Heart left ventricle (tissue), 16 donors: ENCODE results near the gene ZFP36. TPM values are rescaled to one million over a fixed set of nuclear protein-coding genes. Genes with fewer than 3 reads are reported as not detected.

Experiments used
- ATAC-seq, 4 donors: fragments of 200-7000 bp; cut with Tn5 transposase; one replicate each; pipeline ENCODE4 v1.9.1; 2020 to 2022; ENCODE audit warnings: moderate library complexity in 4 of 4, mild to moderate bottlenecking in 3 of 4, moderate number of reproducible peaks in 1 of 4
- DNase-seq, 5 donors: peaks; one replicate each; pipeline ENCODE4 v3.0.0-alpha.2; 2020
- H3K27ac ChIP-seq, 12 donors: fragments of 200-600 bp; sonication (generic) in 4 of 12; one replicate each; pipeline versions ENCODE4 v1.5.0 to v1.8.0; 2016 to 2022; ENCODE audit warnings: mild to moderate bottlenecking in 2 of 12
- H3K27me3 ChIP-seq, 9 donors: fragments of 200-600 bp; sonication (generic) in 2 of 9; one replicate each; pipeline versions ENCODE4 v1.5.1 to v1.8.0; 2016 to 2022; ENCODE audit warnings: mild to moderate bottlenecking in 3 of 9
- H3K36me3 ChIP-seq, 9 donors: fragments of 200-600 bp; sonication (generic) in 2 of 9; one replicate each; pipeline versions ENCODE4 v1.5.0 to v1.8.0; 2018 to 2022; ENCODE audit warnings: mild to moderate bottlenecking in 2 of 9
- H3K4me1 ChIP-seq, 12 donors: fragments of 200-600 bp; sonication (generic) in 4 of 12; one replicate each; pipeline versions ENCODE4 v1.5.0 to v1.8.0; 2016 to 2022; ENCODE audit warnings: mild to moderate bottlenecking in 3 of 12
- H3K4me3 ChIP-seq, 12 donors: fragments of 200-600 bp; sonication (generic) in 4 of 12; one replicate each; pipeline versions ENCODE4 v1.5.0 to v1.8.0; 2017 to 2022; ENCODE audit warnings: mild to moderate bottlenecking in 9 of 12, moderate library complexity in 4 of 12
- H3K9me3 ChIP-seq, 12 donors: fragments of 200-600 bp; sonication (generic) in 4 of 12; one replicate each; pipeline versions ENCODE4 v1.5.0 to v1.8.0; 2016 to 2022; ENCODE audit warnings: mild to moderate bottlenecking in 1 of 12
- CTCF ChIP-seq, 12 donors: fragments of 200-600 bp; sonication (generic) in 4 of 12; IDR thresholded peaks; one replicate each; pipeline versions ENCODE4 v1.5.0 to v1.8.0; 2018 to 2022; ENCODE audit warnings: antibody characterized with exemption in 12 of 12, mild to moderate bottlenecking in 5 of 12
- POLR2A ChIP-seq, 2 donors: fragments of 450-650 bp; IDR thresholded peaks; one replicate each; pipeline ENCODE4 v1.6.1; 2017; ENCODE audit warnings: antibody characterized with exemption in 2 of 2, mild to moderate bottlenecking in 2 of 2, moderate library complexity in 2 of 2
- WGBS, 4 donors: extraction: QIAGEN DNeasy Blood & Tissue Kit in 2 of 4; methylation state at CpG; one replicate each; pipeline versions ENCODE4 v1.1.5 to v1.1.7; 2013 to 2018; 5-methylcytosine and 5-hydroxymethylcytosine counted together
- intact Hi-C, 10 donors: fragments of 100-400 bp; cut with DNase I; formaldehyde crosslinking; loops; one replicate each; pipeline versions ENCODE4 v1.11.1 to v1.14.2; 2022
- polyA plus RNA-seq, 2 donors: library from polyadenylated mRNA; stranded (reverse); fragments of 200-250 nt; gene quantifications; one replicate each; pipeline ENCODE4 v1.2.3, GENCODE V29; 2013
- total RNA-seq, 9 donors: library from RNA; depleted of rRNA in 2 of 9; stranded (reverse); fragments of >200 nt in 2 of 9; fragmentation: NEBNext Ultra II Directional in 3 of 9; extraction: Animal tissue kit (Norgen Biotek cat#: 25700) in 3 of 9; gene quantifications; one replicate each; pipeline versions ENCODE4 v1.1.0 to v1.2.4, GENCODE V29; 2016 to 2023
- donor health status: ischemic (EF 13 %, LVEDD 7.1; RV severe dilation, severe dysfunction).
- donor health status: healthy with polysubstance abuse.
- donor health status: DM: no; HTN: yes; CAD: no.
- donor health status: DM: no; HTN: no; CAD: no.
- donor health status: ischemic (EF 25% LVEDD 6.9; RV normal size, moderate dysfunction).
- donor health status: ischemic (EF 25% LVEDD 5.7; RV mildly dilated, moderate dysfunction).
- donor health status: healthy.
- donor health status: DM: yes; HTN: yes; CAD: no.
- donor health status: ischemic (EF 35%, LVEDD 5.7; RV mildly dilated, moderate dysfunction).
- donor health status: nonischemic (EF 11% LVEDD 7.7; RV severe dilation, severe dysfunction).
- donor health status: DM: yes; HTN: yes; CAD: no.
- donor health status: PGD.
- donor health status: ischemic (EF 29% LVEDD 5.4; RV normal size, mild dysfunction).
- donor health status: nonischemic (EF 23%, LVEDD 6.1; RV moderate dilation, normal function).

Gene ZFP36
- total and polyA plus RNA-seq, 11 donors, result 16.1 to 145 (median 51.1) TPM

GRCh38 chr19:39445196-39446111 is 38.8 kb downstream of the ZFP36 start, which contains the start of gene SUPT5H:
Gene SUPT5H (plus strand): TSS chr19:39445582. CDS start chr19:39445891, 309 bp downstream.
- DNase-seq, result peak; percentile 97 to 98 (median 97)
- Histone ChIP-seq H3K4me3 (peak within 1 kb of the TSS; percentile 65 to 98 (median 86)), H3K27ac (peak within 1 kb of the TSS; percentile 86 to 96 (median 92)), H3K9me3 (no peaks in the 10 kb centered on the region), H3K27me3 (no peaks in the 10 kb centered on the region), H3K4me1 (peaks cover 8 to 51% (median 36%) of the 10 kb centered on the region in 12 donors), H3K36me3 (peaks cover 0 to 22% (median 11%) of the 10 kb centered on the region in 9 donors)
- peak; percentile 98 to 99 (median 98) for ATAC-seq
- 0 to 1% (median 1%) methylated on average over 61 to 68 of the region's 68 CpGs for WGBS, 4 donors
- intact Hi-C loops, result loop anchor here in 6 of 10 donors (1.0 to 10.0 kb wide), 6 partner anchors 9 to 89 kb away; partner anchors contain the start of genes EID2B (in 4 of the 6), MED29 (in 2 of the 6), PAF1 (in 2 of the 6) and PLEKHG2 (in 1 of the 6)
- TF ChIP-seq CTCF (IDR thresholded peaks at IDR 0.05) (peak in 1 of 12 donors; percentile 12), POLR2A (IDR thresholded peaks at IDR 0.05) (peak; percentile 34 to 91)

GRCh38 chr19:39446365-39447084 is 39.9 kb downstream of the ZFP36 start:
- peak overlapping the region; percentile 65 to 98 (median 86) for H3K4me3 ChIP-seq
- H3K36me3 ChIP-seq, result peaks cover 0 to 30% (median 11%) of the 10 kb centered on the region in 9 donors
- H3K4me1 ChIP-seq, result peaks cover 8 to 56% (median 37%) of the 10 kb centered on the region in 12 donors
- H3K9me3 ChIP-seq, result no peaks in the 10 kb centered on the region
- intact Hi-C loops, result loop anchor here in 5 of 10 donors (5.0 to 10.0 kb wide), 3 partner anchors 52 to 88 kb away; partner anchors contain the start of genes EID2B (in 3 of the 5), MED29 (in 2 of the 5) and PAF1 (in 2 of the 5)
- DNase-seq (no peak), ATAC-seq (no peak)
- WGBS, 4 donors, result 85 to 88% (median 86%) methylated on average over 16 of the region's 16 CpGs
- H3K27ac ChIP-seq, result peak overlapping the region in 7 of 12 donors; percentile 86 to 96 (median 94)
- TF ChIP-seq CTCF (IDR thresholded peaks at IDR 0.05), result no peak
- TF ChIP-seq POLR2A (IDR thresholded peaks at IDR 0.05), result no peak
- no peaks in the 10 kb centered on the region for H3K27me3 ChIP-seq

- no peak overlapping the region for H3K27ac ChIP-seq
- intact Hi-C loops, result loop anchor here in 5 of 10 donors (5.0 to 10.0 kb wide), 3 partner anchors 53 to 87 kb away; partner anchors contain the start of genes EID2B (in 3 of the 5), MED29 (in 2 of the 5) and PAF1 (in 2 of the 5)
- no peak for DNase-seq
- no peaks in the 10 kb centered on the region for H3K27me3 ChIP-seq
- H3K9me3 ChIP-seq, result no peaks in the 10 kb centered on the region
- TF ChIP-seq CTCF (IDR thresholded peaks at IDR 0.05), result no peak
- TF ChIP-seq POLR2A (IDR thresholded peaks at IDR 0.05), result no peak
- H3K4me3 ChIP-seq, result no peak overlapping the region
- no peak for ATAC-seq
- WGBS, 4 donors, result 65 to 79% (median 72%) methylated on average over 3 of the region's 3 CpGs
- H3K36me3 ChIP-seq, result peaks cover 0 to 45% (median 20%) of the 10 kb centered on the region in 9 donors
- H3K4me1 ChIP-seq, result peaks cover 8 to 56% (median 40%) of the 10 kb centered on the region in 12 donors
Measured at GRCh38 chr19:39448271-39448670, 41.6 kb downstream of the ZFP36 start.
